ENCODE measurements around the gene UGP2.
"Not testable (repeated sequence)": the region's sequence is repeated elsewhere in the genome, so short reads cannot be mapped to it uniquely, and the experiment has no call there.

UGP2 gene

GRCh38 chr2:63840081-63840784 is 1.5 kb upstream of the UGP2 start:
- no peak for DNase-seq (ENCODE audit: low read depth in 2 of 2)

GRCh38 chr2:63840785-63841253 is 877 bp upstream of the UGP2 start:
- peak; percentile 93 to 97 for DNase-seq (ENCODE audit: low read depth in 2 of 2)

- DNase-seq (ENCODE audit: low read depth in 2 of 2), result no peak
Observed at GRCh38 chr2:63842149-63843061, 709 bp downstream of the UGP2 start.

GRCh38 chr2:63843093-63843492 is 1.4 kb downstream of the UGP2 start:
- DNase-seq (ENCODE audit: low read depth in 2 of 2), result no peak

GRCh38 chr2:63843791-63844190 is 2.1 kb downstream of the UGP2 start:
- no peak for DNase-seq (ENCODE audit: low read depth in 2 of 2)

- DNase-seq (ENCODE audit: low read depth in 2 of 2), result no peak
Observed at GRCh38 chr2:63844616-63845015, 2.9 kb downstream of the UGP2 start.

GRCh38 chr2:63845866-63846265 is 4.2 kb downstream of the UGP2 start:
- no peak for DNase-seq (ENCODE audit: low read depth in 2 of 2)

GRCh38 chr2:63846487-63846886 is 4.8 kb downstream of the UGP2 start:
- DNase-seq (ENCODE audit: low read depth in 2 of 2), result no peak

- not testable (repeated sequence) for DNase-seq (ENCODE audit: low read depth in 2 of 2)
Observed at GRCh38 chr2:63847571-63847970, 5.9 kb downstream of the UGP2 start.

GRCh38 chr2:63849381-63850203 is 7.9 kb downstream of the UGP2 start:
- no peak for DNase-seq (ENCODE audit: low read depth in 2 of 2)

GRCh38 chr2:63850204-63850571 is 8.5 kb downstream of the UGP2 start:
- DNase-seq (ENCODE audit: low read depth in 2 of 2), result no peak

- no peak for DNase-seq (ENCODE audit: low read depth in 2 of 2)
Observed at GRCh38 chr2:63850649-63851048, 9.0 kb downstream of the UGP2 start.

- no peak for DNase-seq (ENCODE audit: low read depth in 2 of 2)
Observed at GRCh38 chr2:63851691-63852311, 10.1 kb downstream of the UGP2 start.

- no peak for DNase-seq (ENCODE audit: low read depth in 2 of 2)
Observed at GRCh38 chr2:63853527-63854310, 12.0 kb downstream of the UGP2 start.

GRCh38 chr2:63855418-63856302 is 14.0 kb downstream of the UGP2 start:
- DNase-seq (ENCODE audit: low read depth in 2 of 2), result no peak

GRCh38 chr2:63856303-63856603 is 14.6 kb downstream of the UGP2 start:
- DNase-seq (ENCODE audit: low read depth in 2 of 2), result no peak

GRCh38 chr2:63858291-63858690 is 16.6 kb downstream of the UGP2 start:
- DNase-seq (ENCODE audit: low read depth in 2 of 2), result no peak

- DNase-seq (ENCODE audit: low read depth in 2 of 2), result peak; percentile 31 to 54
Observed at GRCh38 chr2:63861220-63861822, 19.6 kb downstream of the UGP2 start.

GRCh38 chr2:63862806-63863205 is 21.1 kb downstream of the UGP2 start:
- no peak for DNase-seq (ENCODE audit: low read depth in 2 of 2)

- DNase-seq (ENCODE audit: low read depth in 2 of 2), result no peak
Observed at GRCh38 chr2:63863707-63864106, 22.0 kb downstream of the UGP2 start.
